GM21717 (cell line): ENCODE data around the gene CREG2.

Experiments
- ATAC-seq: cut with Tn5 transposase; IDR thresholded peaks from one replicate; pipeline ENCODE4 v1.9.1; 2021; ENCODE audit warnings: mild to moderate bottlenecking, moderate library complexity; ENCODE audit not compliant: unreplicated experiment

CREG2 gene

DNA sequence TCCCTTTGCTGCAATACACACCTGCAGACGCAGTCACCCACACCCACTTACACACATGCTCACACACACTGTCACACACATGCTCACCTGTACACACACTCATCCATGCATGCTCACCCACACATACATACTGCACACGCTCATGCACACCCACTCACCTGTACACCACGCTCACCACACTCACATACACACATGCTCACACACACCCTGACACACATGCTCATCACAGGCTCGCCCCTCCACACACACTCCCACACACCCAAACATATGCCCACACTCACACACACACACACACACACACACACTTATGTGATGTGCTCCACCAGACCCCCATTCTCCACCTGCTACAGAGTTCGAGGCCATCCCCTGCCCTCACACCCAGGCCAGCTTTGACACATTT lies 22.8 kb upstream of the CREG2 start:
- ATAC-seq, result no peak

- ATAC-seq, result no peak
Observed at GRCh38 chr2:101409699-101410098, 22.4 kb upstream of the CREG2 start.

GRCh38 chr2:101408925-101409324 lies 21.6 kb upstream of the CREG2 start:
- ATAC-seq, result no peak

- ATAC-seq, result no peak
Observed at GRCh38 chr2:101405351-101405899, 18.1 kb upstream of the CREG2 start.

DNA sequence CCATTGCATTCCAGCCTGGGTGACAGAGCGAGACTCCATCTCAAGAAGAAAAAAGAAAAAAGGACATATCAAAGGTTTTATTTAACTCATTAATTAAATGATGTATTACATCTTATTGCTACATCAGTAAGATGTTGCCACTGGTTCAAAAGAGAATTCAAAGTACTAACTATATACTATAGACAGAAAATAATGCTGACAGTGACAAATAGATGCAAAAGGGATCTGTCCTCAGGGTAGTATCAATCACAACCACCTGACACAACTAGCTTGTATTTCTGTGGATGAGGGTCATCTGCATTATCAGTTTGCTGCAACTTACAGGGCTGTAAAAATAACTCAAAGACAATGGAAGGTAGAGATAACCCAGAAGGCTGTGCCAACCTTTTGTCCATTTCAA lies 16.4 kb upstream of the CREG2 start:
- no peak for ATAC-seq

GRCh38 chr2:101402630-101403029 lies 15.3 kb upstream of the CREG2 start:
- ATAC-seq, result no peak

DNA sequence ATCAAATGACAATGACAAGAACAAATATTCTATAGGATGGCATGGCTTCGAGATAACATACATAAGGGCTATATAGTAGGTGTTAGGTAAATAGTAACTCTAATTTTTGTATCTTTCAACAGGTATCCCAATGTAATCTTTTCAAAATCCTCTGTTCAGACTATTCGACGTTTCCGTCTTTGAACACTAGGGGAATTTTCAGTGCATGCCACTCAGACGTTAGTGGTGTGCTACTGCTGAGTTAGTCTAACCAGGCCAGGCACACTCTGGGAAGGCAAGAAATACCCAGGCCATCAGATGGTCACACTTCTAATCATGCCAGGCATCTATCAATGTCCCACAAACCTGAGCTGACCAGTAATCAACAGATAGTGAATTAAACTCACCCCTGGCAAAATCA lies 14.6 kb upstream of the CREG2 start:
- ATAC-seq, result no peak

GRCh38 chr2:101401326-101401665 lies 14.0 kb upstream of the CREG2 start:
- ATAC-seq, result no peak

GRCh38 chr2:101400506-101401325 lies 13.4 kb upstream of the CREG2 start:
- ATAC-seq, result no peak

DNA sequence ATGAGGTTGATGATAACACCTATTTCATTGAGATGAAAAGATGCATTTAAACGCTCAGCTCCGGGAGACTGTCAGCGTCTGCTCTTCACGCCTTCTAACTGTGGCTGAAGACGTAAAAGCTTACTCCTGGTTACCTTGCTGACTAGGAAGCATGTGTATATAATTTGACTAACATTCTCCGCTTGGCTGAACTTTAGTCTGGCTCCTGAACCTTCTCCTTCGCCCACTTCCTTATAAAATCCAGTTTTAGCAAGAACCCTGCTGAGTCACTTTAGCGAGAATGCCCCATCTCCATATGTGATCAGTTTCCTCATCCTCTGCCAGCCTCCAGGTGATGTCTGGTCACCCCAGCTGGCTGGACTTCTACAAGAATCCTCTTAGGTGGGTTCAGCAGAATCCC lies 12.7 kb upstream of the CREG2 start:
- ATAC-seq, result no peak

- ATAC-seq, result no peak
Observed at GRCh38 chr2:101399021-101399799, 11.9 kb upstream of the CREG2 start.

- no peak for ATAC-seq
Observed at GRCh38 chr2:101398116-101398821, 11.0 kb upstream of the CREG2 start.

GRCh38 chr2:101396316-101396717 lies 9.0 kb upstream of the CREG2 start:
- no peak for ATAC-seq

DNA sequence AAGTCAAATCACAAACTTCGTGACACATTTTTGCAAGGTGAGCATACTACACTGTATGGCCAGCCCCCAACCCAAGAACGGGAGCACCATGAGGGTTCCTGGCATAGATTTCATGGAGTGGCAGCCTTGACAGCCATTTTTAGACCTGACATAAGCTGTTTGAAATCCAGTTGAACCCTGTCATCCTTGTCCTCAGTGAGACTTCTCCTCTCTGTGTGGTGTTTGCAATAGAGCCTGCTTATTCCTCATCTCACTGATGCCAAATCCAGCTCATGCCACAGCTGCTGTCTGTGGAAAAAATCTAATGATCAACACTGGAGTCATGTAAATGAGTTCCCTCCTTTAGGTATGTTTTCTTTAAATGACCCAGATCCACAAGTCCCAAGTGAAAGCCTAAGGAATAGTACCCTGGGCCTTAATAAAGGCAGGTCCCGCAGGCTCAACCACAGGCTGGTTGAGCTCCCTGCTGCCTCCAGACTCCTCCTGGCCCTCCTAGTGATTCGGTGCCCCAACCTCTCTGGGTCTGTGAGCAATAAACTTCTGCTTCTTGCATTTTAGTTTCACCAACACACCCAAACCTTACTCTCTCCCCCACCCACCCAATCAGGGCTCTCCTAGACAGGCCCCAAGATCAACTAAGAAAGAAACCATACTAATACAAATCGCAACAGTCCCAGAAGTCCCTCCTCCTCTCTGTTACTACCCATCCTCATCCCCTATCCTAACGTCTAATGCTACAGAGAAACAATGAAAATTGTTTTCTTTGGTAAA lies 8.4 kb upstream of the CREG2 start:
- ATAC-seq, result no peak

DNA sequence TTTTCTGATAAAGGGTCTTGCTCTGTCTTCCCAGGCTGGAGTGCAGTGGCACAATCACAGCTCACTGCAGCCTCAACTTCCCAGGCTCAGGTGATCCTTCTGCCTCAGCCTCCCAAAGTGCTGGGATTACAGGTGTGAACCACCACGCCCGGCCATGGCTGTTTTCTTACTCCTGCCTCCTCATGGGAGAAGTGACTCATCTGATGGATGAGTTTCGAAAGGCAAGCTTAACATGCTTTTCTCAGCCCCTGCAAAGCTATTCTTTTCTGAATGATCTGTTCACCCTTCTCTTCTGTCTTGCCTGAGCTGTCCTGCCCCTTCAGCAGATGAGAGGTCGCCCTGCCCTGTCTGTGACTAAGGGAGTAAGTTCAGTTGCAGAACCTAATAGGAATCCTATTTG lies 929 bp upstream of the CREG2 start:
- no peak for ATAC-seq

- no peak for ATAC-seq
Observed at GRCh38 chr2:101386599-101387150, 628 bp downstream of the CREG2 start.

GRCh38 chr2:101383016-101383541 lies 4.2 kb downstream of the CREG2 start:
- ATAC-seq, result no peak

DNA sequence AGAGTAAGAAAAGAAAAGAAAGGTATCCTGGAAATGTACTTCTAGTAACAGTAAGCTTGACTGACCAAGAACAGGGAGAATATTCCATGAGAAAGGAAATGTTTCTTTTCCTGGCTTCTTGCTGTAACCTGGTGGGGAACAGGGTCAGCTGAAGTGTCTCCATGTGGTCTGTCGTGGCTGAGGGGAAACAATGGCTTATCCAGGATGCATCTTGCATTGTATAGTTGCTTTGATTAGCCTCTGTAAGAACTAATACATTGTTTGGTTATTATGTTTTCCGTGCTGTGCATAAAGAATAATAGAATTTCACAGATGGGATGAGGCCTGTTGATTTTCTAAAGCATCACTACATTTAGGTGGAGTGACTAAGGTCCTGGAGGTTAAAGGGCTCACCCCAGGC lies 4.9 kb downstream of the CREG2 start:
- no peak for ATAC-seq

DNA sequence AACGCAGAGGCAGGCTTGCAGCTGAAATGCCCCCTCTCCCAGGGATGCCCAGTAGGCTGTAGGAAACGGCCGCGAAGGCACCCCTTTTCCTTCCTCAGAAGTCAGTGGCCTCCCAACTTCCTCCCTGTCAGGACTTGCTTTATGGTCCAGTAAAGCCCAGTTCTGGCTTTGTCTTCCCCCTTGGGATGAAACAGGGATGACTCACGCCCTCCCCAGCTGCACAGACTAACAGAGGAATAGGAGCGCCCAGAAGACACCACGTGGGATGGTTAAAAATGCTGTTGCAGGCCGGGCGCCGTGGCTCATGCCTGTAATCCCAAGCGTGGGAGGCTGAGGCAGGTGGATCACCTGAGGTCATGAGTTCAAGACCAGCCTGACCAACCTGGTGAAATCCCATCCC lies 6.9 kb downstream of the CREG2 start:
- ATAC-seq, result no peak

DNA sequence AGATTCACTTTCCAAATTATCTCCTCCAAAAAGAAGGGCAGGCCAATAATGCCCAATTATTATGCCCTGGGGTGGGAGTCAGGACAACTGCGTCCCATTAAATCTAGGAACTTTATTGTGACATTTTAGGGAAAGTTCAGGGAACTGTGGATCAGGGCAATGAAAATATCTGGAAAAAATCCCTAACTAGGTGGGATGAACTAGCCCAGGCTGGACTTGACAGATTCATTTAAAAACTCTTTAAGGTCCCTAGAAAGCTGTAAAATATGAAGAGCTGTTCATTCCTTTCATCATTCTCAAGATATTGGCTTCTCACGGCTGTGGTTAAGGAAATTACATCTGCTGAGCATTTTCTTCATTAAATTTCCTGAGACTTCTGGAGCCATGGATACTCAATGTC lies 8.2 kb downstream of the CREG2 start:
- no peak for ATAC-seq
